Trophoblast cell (in vitro differentiated cells and primary cell): Measurements from ENCODE around the gene CDX2.
A peak's percentile ranks its signal among the peaks of the same experiment; 100 is the strongest.

Experiments
- DNase-seq, 2 donors: peaks; one replicate each; pipeline ENCODE4 v3.0.0-alpha.2; 2016
- H2AFZ ChIP-seq: 2 replicates; pipeline ENCODE4 v1.6.1; 2013; ENCODE audit warnings: low read length, moderate library complexity, mild to moderate bottlenecking; ENCODE audit not compliant: insufficient read depth, poor library complexity
- H2AK5ac ChIP-seq: 2 replicates; pipeline ENCODE4 v1.6.1; 2013; ENCODE audit warnings: mild to moderate bottlenecking, low read length
- H2BK120ac ChIP-seq: 2 replicates; pipeline ENCODE4 v1.6.1; 2013; ENCODE audit warnings: low read length, mild to moderate bottlenecking, moderate library complexity; ENCODE audit not compliant: insufficient read depth, poor library complexity
- H2BK12ac ChIP-seq: 2 replicates; pipeline ENCODE4 v1.6.1; 2013; ENCODE audit warnings: mild to moderate bottlenecking, low read length, moderate library complexity
- H2BK5ac ChIP-seq: 2 replicates; pipeline ENCODE4 v1.6.1; 2013; ENCODE audit warnings: low read length, low read depth, moderate library complexity, mild to moderate bottlenecking; ENCODE audit not compliant: poor library complexity
- H3K14ac ChIP-seq: 2 replicates; pipeline ENCODE4 v1.6.1; 2013; ENCODE audit warnings: mild to moderate bottlenecking, low read length
- H3K18ac ChIP-seq: 2 replicates; pipeline ENCODE4 v1.6.1; 2013; ENCODE audit warnings: mild to moderate bottlenecking, low read length
- H3K23ac ChIP-seq: 2 replicates; pipeline ENCODE4 v1.6.1; 2013; ENCODE audit warnings: low read length
- H3K27ac ChIP-seq: 2 replicates; pipeline ENCODE4 v1.5.1; 2013; ENCODE audit warnings: low read depth, mild to moderate bottlenecking, inconsistent platforms, low read length, moderate library complexity
- H3K27me3 ChIP-seq: 2 replicates; pipeline ENCODE4 v1.6.1; 2013; ENCODE audit warnings: inconsistent platforms, mild to moderate bottlenecking, low read length, moderate library complexity; ENCODE audit not compliant: insufficient read depth
- H3K36me3 ChIP-seq, 2 experiments: 1 replicate in 1 of 2; 2 replicates in 1 of 2; pipeline ENCODE4 v1.6.1; 2013; ENCODE audit warnings: low read length in 2 of 2, mild to moderate bottlenecking in 2 of 2, moderate library complexity in 1 of 2; ENCODE audit not compliant: insufficient read depth in 2 of 2, control insufficient read depth in 1 of 2
- H3K4ac ChIP-seq: 2 replicates; pipeline ENCODE4 v1.6.1; 2013; ENCODE audit warnings: low read depth, mild to moderate bottlenecking, low read length, moderate library complexity
- H3K4me1 ChIP-seq, 2 experiments: 1 replicate in 1 of 2; 2 replicates in 1 of 2; pipeline ENCODE4 v1.6.1; 2013; ENCODE audit warnings: low read length in 2 of 2, mild to moderate bottlenecking in 2 of 2, moderate library complexity in 1 of 2; ENCODE audit not compliant: insufficient read depth in 2 of 2, control insufficient read depth in 1 of 2
- H3K4me2 ChIP-seq: 2 replicates; pipeline ENCODE4 v1.6.1; 2013; ENCODE audit warnings: inconsistent platforms, mild to moderate bottlenecking, low read length, moderate library complexity
- H3K4me3 ChIP-seq: 2 replicates; pipeline ENCODE4 v1.5.1; 2013; ENCODE audit warnings: mild to moderate bottlenecking, low read depth, low read length, inconsistent platforms
- H3K79me1 ChIP-seq: one replicate; pipeline ENCODE4 v1.6.1; 2013; ENCODE audit warnings: low read length
- H3K79me2 ChIP-seq: 2 replicates; pipeline ENCODE4 v1.6.1; 2013; ENCODE audit warnings: low read length, mild to moderate bottlenecking; ENCODE audit not compliant: control insufficient read depth, insufficient read depth, poor library complexity
- H3K9ac ChIP-seq: 2 replicates; pipeline ENCODE4 v1.6.1; 2013; ENCODE audit warnings: mild to moderate bottlenecking, low read length
- H3K9me3 ChIP-seq: 2 replicates; pipeline ENCODE4 v1.6.1; 2013; ENCODE audit warnings: low read depth, mild to moderate bottlenecking, control low read depth, inconsistent platforms, low read length; ENCODE audit not compliant: insufficient read depth
- H4K12ac ChIP-seq: 2 replicates; pipeline ENCODE4 v1.6.1; 2013; ENCODE audit warnings: low read depth, mild to moderate bottlenecking, low read length, moderate library complexity
- H4K8ac ChIP-seq: 2 replicates; pipeline ENCODE4 v1.6.1; 2013; ENCODE audit warnings: low read depth, mild to moderate bottlenecking, low read length, moderate library complexity
- H4K91ac ChIP-seq: one replicate; pipeline ENCODE4 v1.6.1; 2013; ENCODE audit warnings: low read depth, mild to moderate bottlenecking, low read length, moderate library complexity
- WGBS: extraction: QIAGEN DNeasy Blood & Tissue Kit; methylation state at CpG from one replicate; pipeline ENCODE4 v1.1.7; 2013; ENCODE audit warnings: missing lambda C conversion rate; ENCODE audit not compliant: insufficient read length, insufficient coverage; ENCODE audit errors: extremely low coverage; 5-methylcytosine and 5-hydroxymethylcytosine counted together

CDX2 gene

GRCh38 chr13:27920677-27921420 lies 48.3 kb downstream of the CDX2 start:
- no peaks in the 10 kb centered on the region for H3K79me1 ChIP-seq
- H3K4me1 ChIP-seq = peaks cover 8 to 16% of the 10 kb centered on the region in 2 experiments
- H3K9me3 ChIP-seq = peaks cover 9% of the 10 kb centered on the region
- H4K12ac ChIP-seq = no peak overlapping the region
- peak overlapping the region; percentile 42 for H3K4me2 ChIP-seq
- no peak overlapping the region for H3K18ac ChIP-seq
- peaks cover 89% of the 10 kb centered on the region for H3K27me3 ChIP-seq
- H3K9ac ChIP-seq = no peak overlapping the region
- H3K27ac ChIP-seq = no peak overlapping the region
- H2BK120ac ChIP-seq = no peak overlapping the region
- H2AK5ac ChIP-seq = no peak overlapping the region
- no peak overlapping the region for H3K23ac ChIP-seq
- H2AFZ ChIP-seq = peak overlapping the region; percentile 27
- H3K79me2 ChIP-seq = no peaks in the 10 kb centered on the region
- no peak for DNase-seq
- no peak overlapping the region for H3K4ac ChIP-seq
- no peak overlapping the region for H3K4me3 ChIP-seq
- H2BK5ac ChIP-seq = no peak overlapping the region
- WGBS = no CpG with 5 or more reads among the region's 40 CpGs
- H2BK12ac ChIP-seq = no peak overlapping the region
- no peak overlapping the region for H3K14ac ChIP-seq
- no peak overlapping the region for H4K8ac ChIP-seq
- H4K91ac ChIP-seq = no peak overlapping the region
- no peaks in the 10 kb centered on the region for H3K36me3 ChIP-seq

- no CpG with 5 or more reads among the region's 76 CpGs for WGBS
- DNase-seq = peak in 1 of 2 donors; percentile 21
- no peak within 1 kb of the TSS for H3K23ac ChIP-seq
These were observed 49.0 kb downstream of the CDX2 start, which contains the start of gene PDX1 for GRCh38 chr13:27919934-27920676. TSS of gene PDX1 (plus strand) at chr13:27920000. CDS start at chr13:27920139, 139 bp downstream.

GRCh38 chr13:27919659-27919933 lies 49.5 kb downstream of the CDX2 start:
- H3K9ac ChIP-seq = no peak overlapping the region
- no peak overlapping the region for H2AK5ac ChIP-seq
- H3K79me2 ChIP-seq = no peaks in the 10 kb centered on the region
- no peak overlapping the region for H2BK12ac ChIP-seq
- H2BK5ac ChIP-seq = no peak overlapping the region
- H2AFZ ChIP-seq = no peak overlapping the region
- peaks cover 4% of the 10 kb centered on the region for H3K9me3 ChIP-seq
- no peak overlapping the region for H4K91ac ChIP-seq
- no peak overlapping the region for H2BK120ac ChIP-seq
- no peak overlapping the region for H4K12ac ChIP-seq
- no peak overlapping the region for H3K4ac ChIP-seq
- WGBS = no CpG with 5 or more reads among the region's 11 CpGs
- peaks cover 77% of the 10 kb centered on the region for H3K27me3 ChIP-seq
- H3K27ac ChIP-seq = no peak overlapping the region
- H3K4me2 ChIP-seq = peak overlapping the region; percentile 58
- no peak for DNase-seq
- no peak overlapping the region for H3K14ac ChIP-seq
- H3K36me3 ChIP-seq = no peaks in the 10 kb centered on the region
- H4K8ac ChIP-seq = no peak overlapping the region
- H3K18ac ChIP-seq = no peak overlapping the region
- no peak overlapping the region for H3K23ac ChIP-seq
- peaks cover 8 to 16% of the 10 kb centered on the region in 2 experiments for H3K4me1 ChIP-seq
- no peaks in the 10 kb centered on the region for H3K79me1 ChIP-seq
- no peak overlapping the region for H3K4me3 ChIP-seq

More at GRCh38 chr13:27919934-27920676, 49.0 kb downstream of the CDX2 start, which contains the start of gene PDX1:
- Histone ChIP-seq H3K36me3 (no peaks in the 10 kb centered on the region), H3K4ac (no peak within 1 kb of the TSS), H4K91ac (no peak within 1 kb of the TSS), H4K12ac (no peak within 1 kb of the TSS), H4K8ac (no peak within 1 kb of the TSS), H3K4me1 (peaks cover 8 to 16% of the 10 kb centered on the region in 2 experiments), H2AK5ac (no peak within 1 kb of the TSS), H3K9ac (no peak within 1 kb of the TSS), H3K4me2 (peak within 1 kb of the TSS; percentile 58), H3K9me3 (peaks cover 4% of the 10 kb centered on the region), H3K27ac (no peak within 1 kb of the TSS), H3K79me2 (no peaks in the 10 kb centered on the region), H2BK12ac (no peak within 1 kb of the TSS), H2AFZ (peak within 1 kb of the TSS; percentile 72), H3K4me3 (no peak within 1 kb of the TSS), H3K79me1 (no peaks in the 10 kb centered on the region), H3K27me3 (peaks cover 82% of the 10 kb centered on the region), H3K18ac (no peak within 1 kb of the TSS), H2BK5ac (no peak within 1 kb of the TSS), H3K14ac (no peak within 1 kb of the TSS), H2BK120ac (no peak within 1 kb of the TSS)

- WGBS = no CpG with 5 or more reads among the region's 23 CpGs
- Histone ChIP-seq H3K9ac (no peak overlapping the region), H3K9me3 (peaks cover 2% of the 10 kb centered on the region), H2AK5ac (no peak overlapping the region), H3K4me1 (peaks cover 8 to 13% of the 10 kb centered on the region in 2 experiments), H2BK5ac (no peak overlapping the region), H3K36me3 (no peaks in the 10 kb centered on the region), H4K8ac (no peak overlapping the region), H4K91ac (no peak overlapping the region), H3K4ac (no peak overlapping the region), H2AFZ (no peak overlapping the region), H3K14ac (no peak overlapping the region), H3K4me3 (no peak overlapping the region), H3K27ac (no peak overlapping the region), H3K23ac (no peak overlapping the region), H2BK120ac (no peak overlapping the region), H3K79me1 (no peaks in the 10 kb centered on the region), H3K79me2 (no peaks in the 10 kb centered on the region), H3K27me3 (peaks cover 72% of the 10 kb centered on the region), H2BK12ac (no peak overlapping the region), H3K18ac (no peak overlapping the region), H4K12ac (no peak overlapping the region), H3K4me2 (no peak overlapping the region)
- DNase-seq = no peak
These were observed 50.0 kb downstream of the CDX2 start for GRCh38 chr13:27918918-27919658.
